ENCODE data around the gene CHMP1A. TPM values are rescaled to one million over a fixed set of nuclear protein-coding genes. Genes with fewer than 3 reads are reported as not detected.
"Not testable (repeated sequence)": the region's sequence is repeated elsewhere in the genome, so short reads cannot be mapped to it uniquely, and the experiment has no call there.

The CHMP1A gene
- total RNA-seq, 1 experiment from 2014 or later: 159 TPM

DNA sequence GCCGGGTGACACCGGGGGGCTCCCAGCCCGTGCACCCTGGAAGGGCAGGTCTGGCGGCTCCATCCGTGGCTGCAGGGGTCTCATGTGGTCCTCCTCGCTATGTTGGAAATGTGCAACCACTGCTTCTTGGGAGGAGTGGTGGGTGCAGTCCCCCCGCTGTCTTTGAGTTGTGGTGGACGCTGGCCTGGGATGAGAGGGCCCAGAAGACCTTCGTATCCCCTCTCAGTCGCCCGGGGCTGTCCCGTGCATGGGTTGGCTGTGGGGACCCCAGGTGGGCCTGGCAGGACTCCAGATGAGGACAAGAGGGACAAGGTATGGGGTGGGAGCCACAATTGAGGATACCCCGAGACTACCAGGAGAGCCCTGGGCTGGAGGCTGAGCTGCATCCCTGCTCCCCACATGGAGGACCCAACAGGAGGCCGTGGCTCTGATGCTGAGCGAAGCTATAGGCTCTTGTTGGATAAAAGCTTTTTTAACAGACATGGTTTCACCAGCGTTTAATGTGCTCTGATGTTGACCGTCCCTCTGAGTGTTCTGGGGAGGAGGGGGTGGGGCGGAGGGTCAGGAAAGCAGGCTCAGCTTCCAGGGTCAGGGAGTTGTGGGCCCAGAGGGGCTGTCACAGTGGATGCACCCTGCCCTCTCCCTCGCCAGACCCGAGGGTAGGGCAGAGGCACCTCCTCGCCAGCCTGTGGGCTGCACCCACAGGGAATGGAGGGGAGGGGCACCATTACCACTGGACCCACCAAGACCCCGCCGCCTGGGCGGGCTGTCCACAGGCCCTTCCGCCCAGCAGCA, 38.6 kb upstream of the CHMP1A start:
- Mint-ChIP-seq H3K4me1 (ENCODE audit: low read depth, unreplicated experiment) (peaks cover 7% of the 10 kb centered on the region), H3K27ac (ENCODE audit: unreplicated experiment) (peak overlapping the region; percentile 73), H3K36me3 (ENCODE audit: insufficient read depth, unreplicated experiment) (peaks cover 92% of the 10 kb centered on the region), H3K4me3 (ENCODE audit: unreplicated experiment) (no peak overlapping the region), H3K9me3 (ENCODE audit: unreplicated experiment) (no peaks in the 10 kb centered on the region), H3K27me3 (ENCODE audit: insufficient read depth, unreplicated experiment) (no peaks in the 10 kb centered on the region)
- H3K27me3 ChIP-seq (replicated peaks; ENCODE audit: control insufficient read depth, insufficient read depth, low read length): no peaks in the 10 kb centered on the region
- peaks cover 4% of the 10 kb centered on the region; the same call in 1 of the 2 replicates for H3K4me1 ChIP-seq
- POLR2A ChIA-PET: no interaction called here
- CTCF ChIA-PET: no interaction called here
- TF ChIP-seq, protein P1, sequence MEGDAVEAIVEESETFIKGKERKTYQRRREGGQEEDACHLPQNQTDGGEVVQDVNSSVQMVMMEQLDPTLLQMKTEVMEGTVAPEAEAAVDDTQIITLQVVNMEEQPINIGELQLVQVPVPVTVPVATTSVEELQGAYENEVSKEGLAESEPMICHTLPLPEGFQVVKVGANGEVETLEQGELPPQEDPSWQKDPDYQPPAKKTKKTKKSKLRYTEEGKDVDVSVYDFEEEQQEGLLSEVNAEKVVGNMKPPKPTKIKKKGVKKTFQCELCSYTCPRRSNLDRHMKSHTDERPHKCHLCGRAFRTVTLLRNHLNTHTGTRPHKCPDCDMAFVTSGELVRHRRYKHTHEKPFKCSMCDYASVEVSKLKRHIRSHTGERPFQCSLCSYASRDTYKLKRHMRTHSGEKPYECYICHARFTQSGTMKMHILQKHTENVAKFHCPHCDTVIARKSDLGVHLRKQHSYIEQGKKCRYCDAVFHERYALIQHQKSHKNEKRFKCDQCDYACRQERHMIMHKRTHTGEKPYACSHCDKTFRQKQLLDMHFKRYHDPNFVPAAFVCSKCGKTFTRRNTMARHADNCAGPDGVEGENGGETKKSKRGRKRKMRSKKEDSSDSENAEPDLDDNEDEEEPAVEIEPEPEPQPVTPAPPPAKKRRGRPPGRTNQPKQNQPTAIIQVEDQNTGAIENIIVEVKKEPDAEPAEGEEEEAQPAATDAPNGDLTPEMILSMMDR (IDR thresholded peaks at IDR 0.05; ENCODE audit: insufficient read depth in 1 of 2, low read depth in 1 of 2, low read length in 1 of 2, severe bottlenecking in 1 of 2, unreplicated experiment in 1 of 2): no peak
- TSS peak; percentile 30 for BruUV-seq (replicated peaks)
- H3K36me3 ChIP-seq (ENCODE audit: control insufficient read depth, insufficient read depth, low read length): peaks cover 8% of the 10 kb centered on the region
- intact Hi-C loops (cut with micrococcal nuclease; ENCODE audit: unreplicated experiment): no loop called here
- H3K4me3 ChIP-seq (ENCODE audit: low read depth, low read length): no peak overlapping the region
- peak in 1 of 2 experiments; percentile 40 for DNase-seq
- H3K9me3 ChIP-seq: no peaks in the 10 kb centered on the region

DNA sequence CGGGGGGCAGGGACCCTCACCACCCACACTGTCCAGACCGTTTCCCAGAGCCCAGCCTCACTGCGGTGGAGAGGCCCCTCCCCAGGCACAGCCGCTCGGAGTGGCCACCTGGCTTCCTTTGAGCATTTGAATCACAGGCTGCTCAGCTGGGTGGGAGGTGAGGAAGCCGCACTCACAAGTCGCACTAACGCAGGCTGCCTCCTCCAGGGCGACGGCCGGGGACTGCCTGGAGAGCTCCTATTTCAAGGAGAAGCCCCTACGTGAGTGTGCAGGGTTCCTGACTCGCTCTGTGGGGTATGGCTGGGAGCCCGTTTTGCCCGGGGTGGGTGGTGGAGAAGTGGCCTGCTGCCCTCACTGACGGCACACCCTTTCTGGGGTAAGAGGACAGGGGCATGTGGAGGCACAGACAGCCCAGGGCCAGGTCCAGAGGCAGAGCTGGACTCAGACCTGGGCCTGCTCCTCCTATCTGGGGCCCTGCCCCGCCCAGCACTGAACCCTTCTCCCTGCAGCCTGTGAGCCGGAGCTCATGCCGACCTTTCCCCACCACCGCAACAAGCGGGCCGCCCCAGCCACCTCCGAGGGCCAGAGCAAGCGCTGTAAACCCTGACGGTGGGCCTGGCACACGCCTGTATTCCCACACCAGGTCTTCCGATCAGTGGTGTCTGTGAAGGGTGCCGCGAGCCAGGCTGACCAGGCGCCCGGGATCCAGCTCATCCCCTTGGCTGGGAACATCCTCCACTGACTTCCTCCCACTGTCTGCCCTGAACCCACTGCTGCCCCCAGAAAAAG, 37.8 kb upstream of the CHMP1A start:
- H3K9me3 ChIP-seq: no peaks in the 10 kb centered on the region
- TF ChIP-seq, protein P1 (IDR thresholded peaks at IDR 0.05; ENCODE audit: insufficient read depth in 1 of 2, low read depth in 1 of 2, low read length in 1 of 2, severe bottlenecking in 1 of 2, unreplicated experiment in 1 of 2): no peak
- Mint-ChIP-seq H3K4me1 (ENCODE audit: low read depth, unreplicated experiment) (peaks cover 7% of the 10 kb centered on the region), H3K27me3 (ENCODE audit: insufficient read depth, unreplicated experiment) (no peaks in the 10 kb centered on the region), H3K9me3 (ENCODE audit: unreplicated experiment) (no peaks in the 10 kb centered on the region), H3K36me3 (ENCODE audit: insufficient read depth, unreplicated experiment) (peaks cover 92% of the 10 kb centered on the region), H3K27ac (ENCODE audit: unreplicated experiment) (peak overlapping the region; percentile 73), H3K4me3 (ENCODE audit: unreplicated experiment) (no peak overlapping the region)
- intact Hi-C loops (cut with micrococcal nuclease; ENCODE audit: unreplicated experiment): no loop called here
- H3K27me3 ChIP-seq (replicated peaks; ENCODE audit: control insufficient read depth, insufficient read depth, low read length): no peaks in the 10 kb centered on the region
- CTCF ChIA-PET: no interaction called here
- BruUV-seq (replicated peaks): no TSS peak
- H3K4me1 ChIP-seq: peaks cover 4% of the 10 kb centered on the region; the same call in 1 of the 2 replicates
- POLR2A ChIA-PET: no interaction called here
- H3K4me3 ChIP-seq (ENCODE audit: low read depth, low read length): no peak overlapping the region
- H3K36me3 ChIP-seq (ENCODE audit: control insufficient read depth, insufficient read depth, low read length): peaks cover 11% of the 10 kb centered on the region
- peak in 1 of 2 experiments; percentile 44 for DNase-seq

DNA sequence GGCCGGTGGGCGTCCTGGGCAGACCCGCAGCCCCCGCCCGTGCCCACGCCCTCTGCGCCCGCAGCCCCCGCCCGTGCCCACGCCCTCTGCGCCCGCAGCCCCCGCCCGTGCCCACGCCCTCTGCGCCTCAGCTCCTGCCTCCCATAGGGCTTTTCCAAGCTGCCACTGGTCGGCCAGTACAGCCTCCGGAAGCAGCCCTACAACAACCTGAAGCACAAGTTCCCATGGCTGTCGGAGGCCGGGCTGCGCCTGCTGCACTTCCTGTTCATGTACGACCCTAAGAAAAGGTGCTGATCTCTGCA, 37.2 kb upstream of the CHMP1A start:
- H3K4me1 ChIP-seq: not testable (repeated sequence)

More for the DNA sequence above, 37.2 kb upstream of the CHMP1A start:
- H3K9me3 ChIP-seq; H3K27me3 Mint-ChIP-seq (ENCODE audit: insufficient read depth, unreplicated experiment); BruUV-seq (replicated peaks); H3K4me3 ChIP-seq (ENCODE audit: low read depth, low read length); H3K4me1 Mint-ChIP-seq (ENCODE audit: low read depth, unreplicated experiment); H3K27me3 ChIP-seq (replicated peaks; ENCODE audit: control insufficient read depth, insufficient read depth, low read length); H3K4me3 Mint-ChIP-seq (ENCODE audit: unreplicated experiment); CTCF ChIA-PET; DNase-seq; POLR2A ChIA-PET; H3K9me3 Mint-ChIP-seq (ENCODE audit: unreplicated experiment); intact Hi-C loops (cut with micrococcal nuclease; ENCODE audit: unreplicated experiment): not testable (repeated sequence)
- H3K36me3 Mint-ChIP-seq (ENCODE audit: insufficient read depth, unreplicated experiment): peaks cover 92% of the 10 kb centered on the region
- peaks cover 11% of the 10 kb centered on the region for H3K36me3 ChIP-seq (ENCODE audit: control insufficient read depth, insufficient read depth, low read length)
- H3K27ac Mint-ChIP-seq (ENCODE audit: unreplicated experiment): peak overlapping the region; percentile 73

Data from Caco-2 (cell line).